Measurements from ENCODE around the gene SETD7.

GRCh38 chr4:139514382-139515059, 41.5 kb downstream of the SETD7 start:
- no peak for TF ChIP-seq REST (IDR thresholded peaks at IDR 0.05; ENCODE audit: unreplicated experiment)
- no peak for TF ChIP-seq CTCF (conservative IDR thresholded peaks at IDR 0.05; ENCODE audit: low read depth in 2 of 2)
- no peak for TF ChIP-seq ZNF114 (CRISPR knock-in tag; IDR thresholded peaks at IDR 0.05)
- no peak for TF ChIP-seq POLR2AphosphoS5 (IDR thresholded peaks at IDR 0.05; ENCODE audit: low read depth)
- TF ChIP-seq EZH2 (IDR thresholded peaks at IDR 0.05; ENCODE audit: low read depth, unreplicated experiment): no peak
- no peak for TF ChIP-seq CREB1 (CRISPR knock-in tag; IDR thresholded peaks at IDR 0.05; ENCODE audit: low read depth)
